ENCODE data around the gene TUBB.
"Not testable (repeated sequence)": the region's sequence is repeated elsewhere in the genome, so short reads cannot be mapped to it uniquely, and the experiment has no call there.

DNA sequence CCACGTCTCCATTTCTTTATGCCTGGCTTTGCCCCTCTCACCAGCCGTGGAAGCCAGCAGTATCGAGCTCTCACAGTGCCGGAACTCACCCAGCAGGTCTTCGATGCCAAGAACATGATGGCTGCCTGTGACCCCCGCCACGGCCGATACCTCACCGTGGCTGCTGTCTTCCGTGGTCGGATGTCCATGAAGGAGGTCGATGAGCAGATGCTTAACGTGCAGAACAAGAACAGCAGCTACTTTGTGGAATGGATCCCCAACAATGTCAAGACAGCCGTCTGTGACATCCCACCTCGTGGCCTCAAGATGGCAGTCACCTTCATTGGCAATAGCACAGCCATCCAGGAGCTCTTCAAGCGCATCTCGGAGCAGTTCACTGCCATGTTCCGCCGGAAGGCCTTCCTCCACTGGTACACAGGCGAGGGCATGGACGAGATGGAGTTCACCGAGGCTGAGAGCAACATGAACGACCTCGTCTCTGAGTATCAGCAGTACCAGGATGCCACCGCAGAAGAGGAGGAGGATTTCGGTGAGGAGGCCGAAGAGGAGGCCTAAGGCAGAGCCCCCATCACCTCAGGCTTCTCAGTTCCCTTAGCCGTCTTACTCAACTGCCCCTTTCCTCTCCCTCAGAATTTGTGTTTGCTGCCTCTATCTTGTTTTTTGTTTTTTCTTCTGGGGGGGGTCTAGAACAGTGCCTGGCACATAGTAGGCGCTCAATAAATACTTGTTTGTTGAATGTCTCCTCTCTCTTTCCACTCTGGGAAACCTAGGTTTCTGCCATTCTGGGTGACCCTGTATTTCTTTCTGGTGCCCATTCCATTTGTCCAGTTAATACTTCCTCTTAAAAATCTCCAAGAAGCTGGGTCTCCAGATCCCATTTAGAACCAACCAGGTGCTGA lies 3.9 kb downstream of the TUBB start:
- not testable (repeated sequence) for TF ChIP-seq POLR2A (IDR thresholded peaks at IDR 0.05; ENCODE audit: low read length); CTCF (IDR thresholded peaks at IDR 0.05); SMC3 (IDR thresholded peaks at IDR 0.05); JUN (IDR thresholded peaks at IDR 0.05); RFX5 (IDR thresholded peaks at IDR 0.05)
- TF ChIP-seq, protein P1, sequence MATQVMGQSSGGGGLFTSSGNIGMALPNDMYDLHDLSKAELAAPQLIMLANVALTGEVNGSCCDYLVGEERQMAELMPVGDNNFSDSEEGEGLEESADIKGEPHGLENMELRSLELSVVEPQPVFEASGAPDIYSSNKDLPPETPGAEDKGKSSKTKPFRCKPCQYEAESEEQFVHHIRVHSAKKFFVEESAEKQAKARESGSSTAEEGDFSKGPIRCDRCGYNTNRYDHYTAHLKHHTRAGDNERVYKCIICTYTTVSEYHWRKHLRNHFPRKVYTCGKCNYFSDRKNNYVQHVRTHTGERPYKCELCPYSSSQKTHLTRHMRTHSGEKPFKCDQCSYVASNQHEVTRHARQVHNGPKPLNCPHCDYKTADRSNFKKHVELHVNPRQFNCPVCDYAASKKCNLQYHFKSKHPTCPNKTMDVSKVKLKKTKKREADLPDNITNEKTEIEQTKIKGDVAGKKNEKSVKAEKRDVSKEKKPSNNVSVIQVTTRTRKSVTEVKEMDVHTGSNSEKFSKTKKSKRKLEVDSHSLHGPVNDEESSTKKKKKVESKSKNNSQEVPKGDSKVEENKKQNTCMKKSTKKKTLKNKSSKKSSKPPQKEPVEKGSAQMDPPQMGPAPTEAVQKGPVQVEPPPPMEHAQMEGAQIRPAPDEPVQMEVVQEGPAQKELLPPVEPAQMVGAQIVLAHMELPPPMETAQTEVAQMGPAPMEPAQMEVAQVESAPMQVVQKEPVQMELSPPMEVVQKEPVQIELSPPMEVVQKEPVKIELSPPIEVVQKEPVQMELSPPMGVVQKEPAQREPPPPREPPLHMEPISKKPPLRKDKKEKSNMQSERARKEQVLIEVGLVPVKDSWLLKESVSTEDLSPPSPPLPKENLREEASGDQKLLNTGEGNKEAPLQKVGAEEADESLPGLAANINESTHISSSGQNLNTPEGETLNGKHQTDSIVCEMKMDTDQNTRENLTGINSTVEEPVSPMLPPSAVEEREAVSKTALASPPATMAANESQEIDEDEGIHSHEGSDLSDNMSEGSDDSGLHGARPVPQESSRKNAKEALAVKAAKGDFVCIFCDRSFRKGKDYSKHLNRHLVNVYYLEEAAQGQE (IDR thresholded peaks at IDR 0.05): not testable (repeated sequence)
- TF ChIP-seq, protein P2, sequence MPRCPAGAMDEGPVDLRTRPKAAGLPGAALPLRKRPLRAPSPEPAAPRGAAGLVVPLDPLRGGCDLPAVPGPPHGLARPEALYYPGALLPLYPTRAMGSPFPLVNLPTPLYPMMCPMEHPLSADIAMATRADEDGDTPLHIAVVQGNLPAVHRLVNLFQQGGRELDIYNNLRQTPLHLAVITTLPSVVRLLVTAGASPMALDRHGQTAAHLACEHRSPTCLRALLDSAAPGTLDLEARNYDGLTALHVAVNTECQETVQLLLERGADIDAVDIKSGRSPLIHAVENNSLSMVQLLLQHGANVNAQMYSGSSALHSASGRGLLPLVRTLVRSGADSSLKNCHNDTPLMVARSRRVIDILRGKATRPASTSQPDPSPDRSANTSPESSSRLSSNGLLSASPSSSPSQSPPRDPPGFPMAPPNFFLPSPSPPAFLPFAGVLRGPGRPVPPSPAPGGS (IDR thresholded peaks at IDR 0.05): not testable (repeated sequence)
- TF ChIP-seq, protein P3, sequence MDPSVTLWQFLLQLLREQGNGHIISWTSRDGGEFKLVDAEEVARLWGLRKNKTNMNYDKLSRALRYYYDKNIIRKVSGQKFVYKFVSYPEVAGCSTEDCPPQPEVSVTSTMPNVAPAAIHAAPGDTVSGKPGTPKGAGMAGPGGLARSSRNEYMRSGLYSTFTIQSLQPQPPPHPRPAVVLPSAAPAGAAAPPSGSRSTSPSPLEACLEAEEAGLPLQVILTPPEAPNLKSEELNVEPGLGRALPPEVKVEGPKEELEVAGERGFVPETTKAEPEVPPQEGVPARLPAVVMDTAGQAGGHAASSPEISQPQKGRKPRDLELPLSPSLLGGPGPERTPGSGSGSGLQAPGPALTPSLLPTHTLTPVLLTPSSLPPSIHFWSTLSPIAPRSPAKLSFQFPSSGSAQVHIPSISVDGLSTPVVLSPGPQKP (IDR thresholded peaks at IDR 0.05; ENCODE audit: low read depth, low read length): not testable (repeated sequence)

Measured in A549 (cell line).